Uterus (tissue), 4 donors: ENCODE measurements around the gene KCNK3. TPM values are rescaled to one million over a fixed set of nuclear protein-coding genes. Genes with fewer than 3 reads are reported as not detected.

ENCODE experiments used
- DNase-seq, 2 donors: peaks; one replicate each; pipeline ENCODE4 v3.0.0-alpha.2; 2019 to 2020
- H3K27ac ChIP-seq, 2 donors: fragments of 200-600 bp; sonication (generic); 1 replicate in 1 of 2; 2 replicates in 1 of 2; pipeline ENCODE4 v1.5.1; 2016 to 2018
- H3K27me3 ChIP-seq, 2 donors: fragments of 200-600 bp; sonication (generic); one replicate each; pipeline ENCODE4 v1.5.1; 2018 to 2019; ENCODE audit warnings: control low read depth in 1 of 2
- H3K36me3 ChIP-seq, 2 donors: fragments of 200-600 bp; sonication (generic); one replicate each; pipeline ENCODE4 v1.5.1; 2019; ENCODE audit warnings: control low read depth in 1 of 2
- H3K4me1 ChIP-seq, 2 donors: fragments of 200-600 bp; sonication (generic); one replicate each; pipeline ENCODE4 v1.5.1; 2018 to 2019; ENCODE audit warnings: control low read depth in 1 of 2
- H3K4me3 ChIP-seq, 2 donors: fragments of 200-600 bp; sonication (generic); 1 replicate in 1 of 2; 2 replicates in 1 of 2; pipeline ENCODE4 v1.5.1; 2018 to 2019; ENCODE audit warnings: mild to moderate bottlenecking in 1 of 2
- H3K9me3 ChIP-seq, 2 donors: fragments of 200-600 bp; sonication (generic); one replicate each; pipeline ENCODE4 v1.5.1; 2019; ENCODE audit warnings: control low read depth in 1 of 2
- POLR2A ChIP-seq, 2 donors: fragments of 450-650 bp; IDR thresholded peaks; one replicate each; pipeline ENCODE4 v1.6.1; 2016; ENCODE audit warnings: antibody characterized with exemption in 2 of 2, mild to moderate bottlenecking in 1 of 2, moderate library complexity in 1 of 2
- intact Hi-C: fragments of 100-400 bp; cut with DNase I; formaldehyde crosslinking; loops from one replicate; pipeline ENCODE4 v1.15.1; 2023; ENCODE audit warnings: low total_unique reads
- total RNA-seq, 4 donors: library from RNA; depleted of rRNA in 3 of 4; stranded (reverse); fragments of >200 nt in 3 of 4; gene quantifications; one replicate each; pipeline versions ENCODE4 v1.1.0 to v1.2.4, GENCODE V29; 2014 to 2023
- TF ChIP-seq, protein P1 (sequence below), 4 experiments: fragments of 200-600 bp in 2 of 4; fragments of 450-650 bp in 2 of 4; sonication (generic) in 2 of 4; IDR thresholded peaks; one replicate each; pipeline ENCODE4 v1.5.1; 2016 to 2019; ENCODE audit warnings: antibody characterized with exemption in 4 of 4, mild to moderate bottlenecking in 2 of 4, moderate library complexity in 1 of 4
- donor health status: DM: yes; HTN: yes; CAD: no.

The KCNK3 gene
- total RNA-seq, 4 donors from 2014 or later, result 0.29 to 7.8 (median 4.6) TPM

- H3K4me3 ChIP-seq, result no peak overlapping the region
- H3K27ac ChIP-seq, result no peak overlapping the region
- H3K27me3 ChIP-seq, result no peaks in the 10 kb centered on the region
- no peaks in the 10 kb centered on the region for H3K36me3 ChIP-seq
- intact Hi-C loops, result no loop called here
- H3K9me3 ChIP-seq, result no peaks in the 10 kb centered on the region
- no peaks in the 10 kb centered on the region for H3K4me1 ChIP-seq
- DNase-seq, result no peak
- TF ChIP-seq POLR2A (IDR thresholded peaks at IDR 0.05), result no peak
- TF ChIP-seq, protein P1, sequence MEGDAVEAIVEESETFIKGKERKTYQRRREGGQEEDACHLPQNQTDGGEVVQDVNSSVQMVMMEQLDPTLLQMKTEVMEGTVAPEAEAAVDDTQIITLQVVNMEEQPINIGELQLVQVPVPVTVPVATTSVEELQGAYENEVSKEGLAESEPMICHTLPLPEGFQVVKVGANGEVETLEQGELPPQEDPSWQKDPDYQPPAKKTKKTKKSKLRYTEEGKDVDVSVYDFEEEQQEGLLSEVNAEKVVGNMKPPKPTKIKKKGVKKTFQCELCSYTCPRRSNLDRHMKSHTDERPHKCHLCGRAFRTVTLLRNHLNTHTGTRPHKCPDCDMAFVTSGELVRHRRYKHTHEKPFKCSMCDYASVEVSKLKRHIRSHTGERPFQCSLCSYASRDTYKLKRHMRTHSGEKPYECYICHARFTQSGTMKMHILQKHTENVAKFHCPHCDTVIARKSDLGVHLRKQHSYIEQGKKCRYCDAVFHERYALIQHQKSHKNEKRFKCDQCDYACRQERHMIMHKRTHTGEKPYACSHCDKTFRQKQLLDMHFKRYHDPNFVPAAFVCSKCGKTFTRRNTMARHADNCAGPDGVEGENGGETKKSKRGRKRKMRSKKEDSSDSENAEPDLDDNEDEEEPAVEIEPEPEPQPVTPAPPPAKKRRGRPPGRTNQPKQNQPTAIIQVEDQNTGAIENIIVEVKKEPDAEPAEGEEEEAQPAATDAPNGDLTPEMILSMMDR (IDR thresholded peaks at IDR 0.05), result no peak
Measured at GRCh38 chr2:26648516-26648915, 44.0 kb upstream of the KCNK3 start.

DNA sequence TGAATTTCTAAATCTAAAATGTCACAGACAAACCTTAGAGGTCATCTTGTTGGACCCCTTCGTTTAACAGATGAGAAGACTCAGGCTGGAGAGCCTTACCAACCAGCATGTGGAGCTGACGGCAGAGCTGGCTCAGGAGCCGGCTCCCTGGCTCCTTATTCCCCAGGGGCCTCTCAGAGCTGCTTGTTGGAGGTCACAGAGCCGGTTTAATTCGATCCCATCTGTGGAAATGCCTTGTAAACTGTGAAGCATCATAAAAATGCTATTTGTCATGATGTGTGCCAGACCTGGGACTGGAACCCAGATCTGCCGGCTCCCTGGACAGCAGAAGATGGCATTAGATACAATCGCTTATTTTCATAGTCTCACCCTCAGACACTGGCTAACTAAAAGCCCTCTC lies 43.2 kb upstream of the KCNK3 start:
- Histone ChIP-seq H3K4me1 (no peaks in the 10 kb centered on the region), H3K27me3 (no peaks in the 10 kb centered on the region), H3K9me3 (no peaks in the 10 kb centered on the region), H3K27ac (no peak overlapping the region), H3K4me3 (no peak overlapping the region), H3K36me3 (no peaks in the 10 kb centered on the region)
- TF ChIP-seq, protein P1 (IDR thresholded peaks at IDR 0.05), result no peak
- TF ChIP-seq POLR2A (IDR thresholded peaks at IDR 0.05), result no peak
- DNase-seq, result no peak
- intact Hi-C loops, result no loop called here

- no peaks in the 10 kb centered on the region for H3K9me3 ChIP-seq
- H3K27me3 ChIP-seq, result no peaks in the 10 kb centered on the region
- H3K27ac ChIP-seq, result no peak overlapping the region
- intact Hi-C loops, result no loop called here
- no peaks in the 10 kb centered on the region for H3K4me1 ChIP-seq
- no peaks in the 10 kb centered on the region for H3K36me3 ChIP-seq
- no peak for DNase-seq
- TF ChIP-seq, protein P1 (IDR thresholded peaks at IDR 0.05), result no peak
- TF ChIP-seq POLR2A (IDR thresholded peaks at IDR 0.05), result no peak
- H3K4me3 ChIP-seq, result no peak overlapping the region
Measured at GRCh38 chr2:26649992-26650712, 42.4 kb upstream of the KCNK3 start.

DNA sequence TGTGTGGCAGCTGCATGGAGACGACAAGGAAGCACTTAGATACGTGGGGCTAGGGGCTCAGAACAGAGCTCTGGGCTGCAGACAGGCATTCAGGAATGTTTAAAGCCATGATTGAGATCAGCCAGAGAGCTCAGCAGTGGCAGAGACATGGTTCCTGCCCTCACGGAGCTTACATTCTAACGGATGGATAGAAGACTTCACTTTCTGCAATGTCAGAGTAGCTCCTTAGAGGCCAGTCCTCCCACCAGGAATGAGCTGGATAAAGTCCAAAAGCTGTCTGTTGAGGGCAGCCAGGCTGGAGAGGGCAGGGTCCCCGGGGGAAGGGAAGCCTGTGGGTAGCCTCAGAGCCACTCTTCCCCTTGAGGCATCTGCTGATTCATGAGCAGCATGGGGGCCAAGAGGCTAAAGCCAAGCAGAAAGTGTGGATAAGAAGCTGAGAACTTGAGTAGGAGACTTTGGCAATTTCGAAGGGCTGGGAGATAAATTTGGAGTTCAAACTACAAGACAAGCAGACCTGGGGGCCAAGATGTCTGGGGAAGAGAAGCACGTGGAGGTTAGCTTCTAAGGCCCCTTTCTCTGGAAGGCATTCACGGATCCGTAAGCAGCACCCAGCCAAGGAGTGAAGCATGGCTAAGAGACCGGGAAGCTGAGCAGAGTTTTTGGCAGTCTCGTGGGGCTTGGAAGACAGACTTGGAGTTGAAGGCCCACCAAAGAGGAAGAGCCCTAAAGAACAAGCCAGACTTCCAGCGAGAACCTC lies 41.6 kb upstream of the KCNK3 start:
- DNase-seq, result peak in 1 of 2 donors; percentile 20
- TF ChIP-seq, protein P1 (IDR thresholded peaks at IDR 0.05), result no peak
- TF ChIP-seq POLR2A (IDR thresholded peaks at IDR 0.05), result no peak
- peak overlapping the region in 1 of 2 donors; percentile 51 for H3K27ac ChIP-seq
- H3K4me3 ChIP-seq, result no peak overlapping the region
- H3K27me3 ChIP-seq, result no peaks in the 10 kb centered on the region
- no peaks in the 10 kb centered on the region for H3K4me1 ChIP-seq
- intact Hi-C loops, result no loop called here
- no peaks in the 10 kb centered on the region for H3K36me3 ChIP-seq
- no peaks in the 10 kb centered on the region for H3K9me3 ChIP-seq

GRCh38 chr2:26651470-26651771 lies 41.1 kb upstream of the KCNK3 start:
- Histone ChIP-seq H3K9me3 (no peaks in the 10 kb centered on the region), H3K4me1 (no peaks in the 10 kb centered on the region), H3K27ac (peak overlapping the region in 1 of 2 donors; percentile 51), H3K27me3 (no peaks in the 10 kb centered on the region), H3K36me3 (no peaks in the 10 kb centered on the region), H3K4me3 (no peak overlapping the region)
- TF ChIP-seq POLR2A (IDR thresholded peaks at IDR 0.05), result no peak
- TF ChIP-seq, protein P1 (IDR thresholded peaks at IDR 0.05), result no peak
- DNase-seq, result no peak
- intact Hi-C loops, result no loop called here
